Middle frontal gyrus (tissue), 1 donor: Measurements from ENCODE around the gene COG7.

Experiments used
- DNase-seq: peaks from one replicate; pipeline ENCODE4 v3.0.0-alpha.2; 2015; ENCODE audit warnings: low spot score; ENCODE audit errors: extremely low spot score

COG7 gene

GRCh38 chr16:23362460-23363317 is 90.3 kb downstream of the COG7 start:
- DNase-seq = no peak

GRCh38 chr16:23359092-23359760 is 93.8 kb downstream of the COG7 start:
- no peak for DNase-seq

- no peak for DNase-seq
Observed at GRCh38 chr16:23357761-23358290, 95.2 kb downstream of the COG7 start.

GRCh38 chr16:23356941-23357340 is 96.0 kb downstream of the COG7 start:
- DNase-seq = no peak

GRCh38 chr16:23355106-23355670 is 97.8 kb downstream of the COG7 start:
- no peak for DNase-seq

GRCh38 chr16:23354246-23354645 is 98.7 kb downstream of the COG7 start:
- no peak for DNase-seq

- no peak for DNase-seq
Observed at GRCh38 chr16:23353440-23353839, 99.5 kb downstream of the COG7 start.

- DNase-seq = no peak
Observed at GRCh38 chr16:23351360-23351759, 101.6 kb downstream of the COG7 start.

- no peak for DNase-seq
Observed at GRCh38 chr16:23348579-23349469, 104.2 kb downstream of the COG7 start.

GRCh38 chr16:23345237-23345636 is 107.8 kb downstream of the COG7 start:
- DNase-seq = no peak

- no peak for DNase-seq
Observed at GRCh38 chr16:23343643-23344612, 109.1 kb downstream of the COG7 start.

GRCh38 chr16:23342083-23342640 is 110.8 kb downstream of the COG7 start:
- DNase-seq = no peak

- no peak for DNase-seq
Observed at GRCh38 chr16:23339787-23340186, 113.2 kb downstream of the COG7 start.
